ENCODE results near the gene KLHL17.

DNA sequence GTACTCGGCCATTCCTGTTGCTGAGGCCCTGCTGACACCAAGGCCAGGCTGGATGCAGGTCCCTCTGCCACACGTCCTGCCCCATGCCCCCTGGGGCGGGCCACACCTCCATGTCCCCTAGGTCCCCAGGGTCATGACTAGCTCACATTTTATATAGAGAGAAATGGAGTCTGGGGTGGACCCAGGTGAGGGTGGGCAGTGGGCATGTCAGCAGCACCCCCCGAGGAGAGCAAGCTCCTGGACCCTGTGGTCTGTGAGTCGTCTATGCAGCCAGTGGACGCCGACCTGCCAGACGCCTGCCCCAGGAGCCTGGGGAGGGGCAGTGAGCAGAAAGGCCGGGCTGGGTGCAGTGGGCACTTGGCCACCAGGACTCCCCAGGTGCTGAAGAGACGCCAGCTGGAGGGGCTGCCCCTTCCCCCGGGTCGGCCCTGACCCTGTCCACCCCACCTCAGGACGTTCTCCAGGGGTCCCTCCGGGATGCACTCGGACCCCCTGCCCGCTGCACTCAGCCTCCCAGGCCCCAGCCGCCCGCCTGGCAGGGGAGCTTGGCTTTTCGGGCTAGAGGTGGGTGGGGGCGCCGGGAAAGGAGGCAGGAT is 20.8 kb upstream of the KLHL17 start:
- TF ChIP-seq POLR2AphosphoS5 (IDR thresholded peaks at IDR 0.05; ENCODE audit: control insufficient read depth, insufficient read depth, low read depth, low read length) (no peak), PTBP1 (IDR thresholded peaks at IDR 0.05; ENCODE audit: low read depth, low read length) (no peak), CEBPB (tag; IDR thresholded peaks at IDR 0.05) (no peak), SLC30A9 (CRISPR knock-in tag; IDR thresholded peaks at IDR 0.05) (no peak), POU5F1 (IDR thresholded peaks at IDR 0.05; ENCODE audit: borderline replicate concordance, low read depth, low read length, partially characterized antibody) (no peak), CHD4 (IDR thresholded peaks at IDR 0.05; ENCODE audit: insufficient read depth, insufficient replicate concordance, low read depth, low read length, poor library complexity, severe bottlenecking) (no peak), MYBL2 (IDR thresholded peaks at IDR 0.05; ENCODE audit: low read depth) (no peak), MYBL2 (CRISPR knock-in tag; IDR thresholded peaks at IDR 0.05; ENCODE audit: borderline replicate concordance) (no peak), KLF16 (IDR thresholded peaks at IDR 0.05) (no peak)
- TF ChIP-seq, protein P1, sequence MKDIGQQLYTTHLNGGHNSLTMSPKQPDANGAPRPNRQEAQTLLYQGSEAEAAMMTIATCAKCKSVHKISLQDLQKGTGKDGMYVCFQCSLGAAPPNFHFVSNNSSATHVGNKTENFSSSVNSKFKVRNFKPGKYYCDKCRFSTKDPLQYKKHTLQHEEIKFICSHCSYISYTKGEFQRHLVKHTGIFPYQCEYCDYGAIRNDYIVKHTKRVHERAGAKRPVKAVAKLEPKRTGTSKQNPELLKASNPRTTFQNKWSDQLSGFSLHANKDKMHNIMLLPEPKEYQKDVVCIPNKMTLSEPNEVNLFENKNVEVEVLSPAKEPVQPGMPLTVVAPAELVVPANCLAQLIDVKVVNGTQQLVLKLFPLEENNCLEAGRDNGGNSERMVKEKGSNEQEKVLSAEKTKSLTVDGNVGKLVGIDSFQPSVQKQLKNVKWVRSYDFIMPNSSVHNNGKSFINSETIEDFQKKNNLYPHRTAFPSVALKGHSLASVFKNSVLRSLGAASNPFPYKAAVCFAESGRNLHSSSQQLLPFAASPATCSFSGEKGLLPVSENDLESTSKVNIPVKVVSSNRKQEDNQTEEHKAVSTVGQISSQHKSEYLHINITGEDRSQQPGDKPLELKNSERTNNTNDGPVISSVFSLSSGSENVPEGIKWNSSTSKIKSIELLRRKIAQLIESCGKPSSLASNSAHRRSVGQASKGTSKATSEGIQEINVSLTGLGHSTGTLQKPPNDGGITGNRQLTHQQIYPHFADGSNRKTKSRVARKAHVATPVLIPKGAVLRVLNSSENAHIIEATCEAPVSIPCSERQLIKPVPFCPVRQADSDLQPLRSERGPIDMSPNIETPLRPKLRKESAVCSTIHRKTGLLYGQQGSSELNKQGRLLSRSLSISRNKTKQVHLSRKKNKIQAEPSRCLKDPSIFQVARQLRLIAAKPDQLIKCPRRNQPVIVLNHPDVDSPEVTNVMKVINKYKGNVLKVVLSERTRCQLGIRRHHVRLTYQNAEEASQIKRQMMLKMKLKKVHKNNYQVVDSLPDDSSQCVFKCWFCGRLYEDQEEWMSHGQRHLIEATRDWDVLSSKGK (CRISPR knock-in tag; IDR thresholded peaks at IDR 0.05), result no peak
- TF ChIP-seq, protein P2, sequence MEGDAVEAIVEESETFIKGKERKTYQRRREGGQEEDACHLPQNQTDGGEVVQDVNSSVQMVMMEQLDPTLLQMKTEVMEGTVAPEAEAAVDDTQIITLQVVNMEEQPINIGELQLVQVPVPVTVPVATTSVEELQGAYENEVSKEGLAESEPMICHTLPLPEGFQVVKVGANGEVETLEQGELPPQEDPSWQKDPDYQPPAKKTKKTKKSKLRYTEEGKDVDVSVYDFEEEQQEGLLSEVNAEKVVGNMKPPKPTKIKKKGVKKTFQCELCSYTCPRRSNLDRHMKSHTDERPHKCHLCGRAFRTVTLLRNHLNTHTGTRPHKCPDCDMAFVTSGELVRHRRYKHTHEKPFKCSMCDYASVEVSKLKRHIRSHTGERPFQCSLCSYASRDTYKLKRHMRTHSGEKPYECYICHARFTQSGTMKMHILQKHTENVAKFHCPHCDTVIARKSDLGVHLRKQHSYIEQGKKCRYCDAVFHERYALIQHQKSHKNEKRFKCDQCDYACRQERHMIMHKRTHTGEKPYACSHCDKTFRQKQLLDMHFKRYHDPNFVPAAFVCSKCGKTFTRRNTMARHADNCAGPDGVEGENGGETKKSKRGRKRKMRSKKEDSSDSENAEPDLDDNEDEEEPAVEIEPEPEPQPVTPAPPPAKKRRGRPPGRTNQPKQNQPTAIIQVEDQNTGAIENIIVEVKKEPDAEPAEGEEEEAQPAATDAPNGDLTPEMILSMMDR (IDR thresholded peaks at IDR 0.05 in 2 of 3, conservative IDR thresholded peaks at IDR 0.05 in 1 of 3; ENCODE audit: insufficient read depth in 2 of 3, low read depth in 1 of 3, low read length in 3 of 3), result no peak
- TF ChIP-seq, protein P3, sequence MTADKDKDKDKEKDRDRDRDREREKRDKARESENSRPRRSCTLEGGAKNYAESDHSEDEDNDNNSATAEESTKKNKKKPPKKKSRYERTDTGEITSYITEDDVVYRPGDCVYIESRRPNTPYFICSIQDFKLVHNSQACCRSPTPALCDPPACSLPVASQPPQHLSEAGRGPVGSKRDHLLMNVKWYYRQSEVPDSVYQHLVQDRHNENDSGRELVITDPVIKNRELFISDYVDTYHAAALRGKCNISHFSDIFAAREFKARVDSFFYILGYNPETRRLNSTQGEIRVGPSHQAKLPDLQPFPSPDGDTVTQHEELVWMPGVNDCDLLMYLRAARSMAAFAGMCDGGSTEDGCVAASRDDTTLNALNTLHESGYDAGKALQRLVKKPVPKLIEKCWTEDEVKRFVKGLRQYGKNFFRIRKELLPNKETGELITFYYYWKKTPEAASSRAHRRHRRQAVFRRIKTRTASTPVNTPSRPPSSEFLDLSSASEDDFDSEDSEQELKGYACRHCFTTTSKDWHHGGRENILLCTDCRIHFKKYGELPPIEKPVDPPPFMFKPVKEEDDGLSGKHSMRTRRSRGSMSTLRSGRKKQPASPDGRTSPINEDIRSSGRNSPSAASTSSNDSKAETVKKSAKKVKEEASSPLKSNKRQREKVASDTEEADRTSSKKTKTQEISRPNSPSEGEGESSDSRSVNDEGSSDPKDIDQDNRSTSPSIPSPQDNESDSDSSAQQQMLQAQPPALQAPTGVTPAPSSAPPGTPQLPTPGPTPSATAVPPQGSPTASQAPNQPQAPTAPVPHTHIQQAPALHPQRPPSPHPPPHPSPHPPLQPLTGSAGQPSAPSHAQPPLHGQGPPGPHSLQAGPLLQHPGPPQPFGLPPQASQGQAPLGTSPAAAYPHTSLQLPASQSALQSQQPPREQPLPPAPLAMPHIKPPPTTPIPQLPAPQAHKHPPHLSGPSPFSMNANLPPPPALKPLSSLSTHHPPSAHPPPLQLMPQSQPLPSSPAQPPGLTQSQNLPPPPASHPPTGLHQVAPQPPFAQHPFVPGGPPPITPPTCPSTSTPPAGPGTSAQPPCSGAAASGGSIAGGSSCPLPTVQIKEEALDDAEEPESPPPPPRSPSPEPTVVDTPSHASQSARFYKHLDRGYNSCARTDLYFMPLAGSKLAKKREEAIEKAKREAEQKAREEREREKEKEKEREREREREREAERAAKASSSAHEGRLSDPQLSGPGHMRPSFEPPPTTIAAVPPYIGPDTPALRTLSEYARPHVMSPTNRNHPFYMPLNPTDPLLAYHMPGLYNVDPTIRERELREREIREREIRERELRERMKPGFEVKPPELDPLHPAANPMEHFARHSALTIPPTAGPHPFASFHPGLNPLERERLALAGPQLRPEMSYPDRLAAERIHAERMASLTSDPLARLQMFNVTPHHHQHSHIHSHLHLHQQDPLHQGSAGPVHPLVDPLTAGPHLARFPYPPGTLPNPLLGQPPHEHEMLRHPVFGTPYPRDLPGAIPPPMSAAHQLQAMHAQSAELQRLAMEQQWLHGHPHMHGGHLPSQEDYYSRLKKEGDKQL (CRISPR knock-in tag; IDR thresholded peaks at IDR 0.05; ENCODE audit: borderline replicate concordance), result no peak
- TF ChIP-seq, protein P4, sequence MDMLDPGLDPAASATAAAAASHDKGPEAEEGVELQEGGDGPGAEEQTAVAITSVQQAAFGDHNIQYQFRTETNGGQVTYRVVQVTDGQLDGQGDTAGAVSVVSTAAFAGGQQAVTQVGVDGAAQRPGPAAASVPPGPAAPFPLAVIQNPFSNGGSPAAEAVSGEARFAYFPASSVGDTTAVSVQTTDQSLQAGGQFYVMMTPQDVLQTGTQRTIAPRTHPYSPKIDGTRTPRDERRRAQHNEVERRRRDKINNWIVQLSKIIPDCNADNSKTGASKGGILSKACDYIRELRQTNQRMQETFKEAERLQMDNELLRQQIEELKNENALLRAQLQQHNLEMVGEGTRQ (CRISPR knock-in tag; IDR thresholded peaks at IDR 0.05), result no peak
- TF ChIP-seq, protein P5, sequence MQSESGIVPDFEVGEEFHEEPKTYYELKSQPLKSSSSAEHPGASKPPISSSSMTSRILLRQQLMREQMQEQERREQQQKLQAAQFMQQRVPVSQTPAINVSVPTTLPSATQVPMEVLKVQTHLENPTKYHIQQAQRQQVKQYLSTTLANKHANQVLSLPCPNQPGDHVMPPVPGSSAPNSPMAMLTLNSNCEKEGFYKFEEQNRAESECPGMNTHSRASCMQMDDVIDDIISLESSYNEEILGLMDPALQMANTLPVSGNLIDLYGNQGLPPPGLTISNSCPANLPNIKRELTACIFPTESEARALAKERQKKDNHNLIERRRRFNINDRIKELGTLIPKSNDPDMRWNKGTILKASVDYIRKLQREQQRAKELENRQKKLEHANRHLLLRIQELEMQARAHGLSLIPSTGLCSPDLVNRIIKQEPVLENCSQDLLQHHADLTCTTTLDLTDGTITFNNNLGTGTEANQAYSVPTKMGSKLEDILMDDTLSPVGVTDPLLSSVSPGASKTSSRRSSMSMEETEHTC (IDR thresholded peaks at IDR 0.05), result no peak
